NCI-H187 (cell line): ENCODE results near the gene ANKRD12.
"Not testable (repeated sequence)": the region's sequence is repeated elsewhere in the genome, so short reads cannot be mapped to it uniquely, and the experiment has no call there.

ENCODE experiments used
- DNase-seq, 2 experiments: peaks; one replicate each; lab custom pipeline; 2025; lab: John Stamatoyannopoulos, UW

Gene ANKRD12

GRCh38 chr18:9136315-9137155 lies at the start of gene ANKRD12:
TSS of gene ANKRD12 (plus strand) at chr18:9136781. CDS start at chr18:9182433, 45,652 bp downstream.
- peak; percentile 76 to 92 for DNase-seq

- no peak for DNase-seq
Observed at GRCh38 chr18:9087144-9087543, 49.4 kb upstream of the ANKRD12 start.

- no peak for DNase-seq
Observed at GRCh38 chr18:9088252-9088651, 48.3 kb upstream of the ANKRD12 start.

GRCh38 chr18:9088727-9089126 lies 47.9 kb upstream of the ANKRD12 start:
- DNase-seq, result not testable (repeated sequence)

DNA sequence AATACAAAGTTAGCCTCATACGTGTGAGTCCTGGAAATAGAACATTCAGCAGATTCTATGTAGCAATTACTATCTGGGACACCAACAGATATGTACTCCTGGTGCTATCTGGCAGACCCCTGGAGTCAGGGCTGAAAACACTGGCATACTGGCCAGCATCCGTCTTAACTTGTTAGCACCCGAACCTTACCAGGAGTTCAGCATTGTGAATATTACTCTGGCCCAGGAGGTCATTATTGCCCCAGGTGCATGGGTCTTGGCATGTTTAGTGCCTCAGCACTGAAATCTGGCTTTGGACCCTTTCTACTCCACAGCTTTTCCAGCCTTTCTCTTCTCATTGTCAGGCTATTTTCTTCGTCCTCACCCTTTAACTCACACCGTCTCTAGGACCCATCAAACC lies 46.0 kb upstream of the ANKRD12 start:
- DNase-seq, result no peak

- DNase-seq, result no peak
Observed at GRCh38 chr18:9091066-9091476, 45.5 kb upstream of the ANKRD12 start.

DNA sequence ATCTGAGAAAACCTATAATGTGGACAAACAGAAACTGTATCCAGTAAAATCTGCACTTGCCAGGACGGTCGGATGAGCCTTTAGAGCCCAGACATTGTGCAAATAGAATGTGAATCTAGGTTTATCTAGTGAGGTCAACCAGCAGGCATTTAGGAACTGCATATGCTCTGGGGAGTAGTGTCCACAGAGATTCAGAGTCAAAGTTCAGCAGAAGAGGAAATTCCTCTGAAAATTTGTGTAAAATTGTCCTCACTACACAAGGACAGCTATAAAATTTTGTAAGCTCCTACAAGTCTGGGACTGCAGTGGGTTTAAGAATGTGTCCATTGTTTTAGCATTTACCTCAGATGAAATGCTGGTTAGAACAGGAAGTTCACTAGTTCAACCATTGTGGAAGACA lies 43.9 kb upstream of the ANKRD12 start:
- DNase-seq, result no peak

DNA sequence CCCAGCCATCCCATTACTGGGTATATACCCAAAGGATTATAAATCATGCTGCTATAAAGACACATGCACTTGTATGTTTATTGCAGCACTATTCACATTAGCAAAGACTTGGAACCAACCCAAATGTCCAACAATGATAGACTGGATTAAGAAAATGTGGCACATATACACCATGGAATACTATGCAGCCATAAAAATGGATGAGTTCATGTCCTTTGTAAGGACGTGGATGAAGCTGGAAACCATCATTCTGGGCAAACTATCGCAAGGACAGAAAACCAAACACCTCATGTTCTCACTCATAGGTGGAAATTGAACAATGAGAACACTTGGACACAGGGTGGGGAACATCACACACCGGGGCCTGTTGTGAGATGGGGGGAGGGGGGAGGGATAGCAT lies 43.5 kb upstream of the ANKRD12 start:
- not testable (repeated sequence) for DNase-seq

DNA sequence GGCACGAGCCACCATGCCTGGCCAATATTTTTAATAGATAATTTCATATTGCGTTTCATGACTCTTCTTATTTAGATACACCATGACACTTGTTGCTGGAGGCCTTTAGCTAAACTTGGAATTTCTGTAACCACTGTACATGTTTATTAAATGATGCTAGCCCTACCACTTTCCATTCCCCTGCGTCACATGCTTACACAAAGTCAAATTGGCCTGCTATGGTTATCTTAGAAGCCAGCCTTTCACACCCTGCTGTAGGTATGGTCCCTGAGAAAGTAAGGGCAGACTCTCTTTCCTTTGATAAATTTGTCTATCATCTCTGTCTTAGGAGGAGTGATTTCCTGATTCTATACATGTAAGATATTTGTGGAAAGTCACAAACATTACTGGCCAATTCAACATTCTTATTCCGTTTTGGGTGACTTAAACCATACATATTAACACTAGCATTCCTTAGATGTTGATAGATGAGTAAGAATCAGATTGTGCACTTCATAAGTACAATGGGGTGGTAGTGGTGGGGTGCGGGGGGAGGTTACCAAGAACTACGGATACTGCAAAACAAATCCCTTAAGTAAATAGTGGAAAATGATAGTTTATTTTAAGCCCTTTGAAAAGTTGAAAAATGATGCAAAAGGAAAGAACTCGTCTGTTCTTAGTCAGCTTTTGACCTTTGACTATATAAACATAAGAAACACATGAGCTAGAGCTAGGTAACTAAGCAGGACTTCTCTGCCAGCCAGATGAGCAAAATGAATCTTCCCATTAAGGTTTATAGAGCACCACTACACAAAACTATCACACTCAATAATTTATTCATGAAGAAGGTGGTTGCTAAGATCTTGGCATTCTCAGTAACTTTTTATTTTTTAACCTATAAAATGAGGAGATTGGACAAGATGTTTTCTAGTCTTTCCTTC lies 42.0 kb upstream of the ANKRD12 start:
- DNase-seq, result no peak

DNA sequence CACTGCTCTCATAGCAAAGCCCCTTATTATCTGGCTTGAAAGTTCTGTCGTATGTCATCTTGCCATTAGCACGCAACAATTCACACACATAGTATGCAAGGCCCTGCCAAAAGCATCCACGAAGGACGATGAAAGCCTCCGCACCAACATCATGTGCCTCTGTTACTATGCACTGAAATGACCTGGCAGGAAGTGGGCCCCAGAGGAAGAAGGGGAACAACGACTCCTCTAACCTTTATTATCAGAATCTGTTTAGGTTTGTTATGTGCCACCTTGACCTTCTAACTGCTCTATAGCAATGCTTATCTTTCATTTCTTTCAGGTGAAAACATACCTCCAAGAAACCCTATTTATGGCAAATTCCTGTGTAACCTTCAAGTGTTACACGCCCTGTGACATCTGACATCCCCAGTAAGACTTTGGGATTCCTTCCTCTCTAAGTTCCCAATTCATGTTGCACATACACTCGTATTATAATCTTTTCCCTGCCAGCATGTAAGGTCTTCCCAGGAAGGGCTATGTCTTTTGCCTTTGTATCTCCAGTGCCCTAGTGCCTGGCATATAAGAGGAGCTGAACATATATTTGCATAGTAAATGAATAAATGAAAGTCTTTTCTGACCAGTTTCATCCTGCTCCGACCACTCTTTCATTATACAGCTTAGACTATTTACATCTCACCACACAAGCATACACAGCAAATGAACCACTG lies 41.1 kb upstream of the ANKRD12 start:
- DNase-seq, result no peak

DNA sequence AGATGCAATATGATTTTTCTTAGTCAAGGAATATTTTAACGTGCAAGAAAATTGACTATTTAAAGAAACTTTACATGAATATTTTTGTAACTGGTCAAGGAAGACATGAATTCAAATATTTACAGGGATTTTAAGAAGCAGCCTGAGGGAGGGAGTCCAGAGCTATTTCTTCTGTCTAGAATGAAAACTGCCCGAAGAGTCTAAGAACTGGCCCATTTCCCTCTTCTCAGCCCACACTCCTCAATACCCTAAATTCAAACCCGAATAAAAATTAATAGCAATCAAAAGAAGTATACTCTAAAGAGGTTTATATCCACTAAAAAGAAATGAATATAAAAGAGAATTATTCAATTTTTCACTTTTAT lies 40.6 kb upstream of the ANKRD12 start:
- no peak for DNase-seq

- DNase-seq, result no peak
Observed at GRCh38 chr18:9096685-9097084, 39.9 kb upstream of the ANKRD12 start.

GRCh38 chr18:9097349-9097748 lies 39.2 kb upstream of the ANKRD12 start:
- DNase-seq, result no peak

DNA sequence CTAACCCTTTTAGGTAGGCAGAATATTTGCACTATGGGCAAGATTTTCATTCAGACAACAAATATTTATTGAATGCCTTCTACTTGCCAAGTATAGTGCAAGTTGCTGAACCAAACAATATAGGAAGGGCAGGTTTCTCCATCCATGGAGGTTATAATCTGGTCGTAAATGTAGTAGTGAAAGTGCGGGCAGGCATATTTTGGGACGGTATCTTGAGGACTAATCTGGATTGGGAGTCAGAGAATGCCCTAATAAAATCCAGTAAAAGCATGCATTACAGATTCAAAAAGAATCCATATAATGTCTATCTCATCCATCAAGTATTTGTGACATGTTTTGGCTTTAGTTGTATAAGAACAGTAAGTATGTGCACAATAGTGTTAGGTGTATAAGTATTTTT lies 35.8 kb upstream of the ANKRD12 start:
- no peak for DNase-seq

GRCh38 chr18:9101730-9102507 lies 34.7 kb upstream of the ANKRD12 start:
- no peak for DNase-seq

- peak; percentile 90 to 95 for DNase-seq
Observed at GRCh38 chr18:9102508-9103375, 33.8 kb upstream of the ANKRD12 start, which contains the start of gene NDUFV2. TSS of gene NDUFV2 (plus strand) at chr18:9102699. CDS start at chr18:9102744, 45 bp downstream.

DNA sequence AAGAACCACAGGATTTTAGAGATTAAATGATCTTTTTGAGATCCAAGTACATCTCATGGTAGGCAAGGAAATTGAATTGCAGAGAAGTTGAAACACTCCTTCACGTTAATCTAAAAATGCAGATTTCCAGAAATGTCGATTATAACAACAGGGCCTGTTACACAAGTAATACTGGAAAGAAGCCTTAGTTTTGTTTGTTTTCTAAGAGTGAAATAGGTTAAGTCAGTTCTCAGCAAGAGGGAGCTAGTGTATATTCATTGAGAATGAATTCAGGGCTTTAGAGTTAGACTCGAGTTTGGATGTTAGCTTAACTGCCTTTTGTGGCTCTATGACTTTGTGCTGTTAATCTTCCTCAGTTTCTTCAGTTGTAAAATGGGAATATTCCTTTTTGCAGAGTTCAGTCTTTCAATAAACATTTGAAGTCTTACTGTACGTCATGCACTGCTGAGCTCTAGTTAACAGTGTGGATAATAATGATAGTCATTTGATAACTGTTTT lies 33.2 kb upstream of the ANKRD12 start:
- no peak for DNase-seq

GRCh38 chr18:9104244-9104901 lies 32.2 kb upstream of the ANKRD12 start:
- DNase-seq, result no peak

GRCh38 chr18:9105420-9105819 lies 31.2 kb upstream of the ANKRD12 start:
- DNase-seq, result no peak

GRCh38 chr18:9106094-9106493 lies 30.5 kb upstream of the ANKRD12 start:
- DNase-seq, result no peak
